Activated CD4-positive, CD25-positive, alpha-beta regulatory T cell (primary cell): Measurements from ENCODE around the gene USP3.
"Not testable (repeated sequence)": the region's sequence is repeated elsewhere in the genome, so short reads cannot be mapped to it uniquely, and the experiment has no call there.

Source experiments
- DNase-seq, 4 experiments: peaks; one replicate each; lab custom pipeline; 2025; lab: John Stamatoyannopoulos, UW

The USP3 gene

DNA sequence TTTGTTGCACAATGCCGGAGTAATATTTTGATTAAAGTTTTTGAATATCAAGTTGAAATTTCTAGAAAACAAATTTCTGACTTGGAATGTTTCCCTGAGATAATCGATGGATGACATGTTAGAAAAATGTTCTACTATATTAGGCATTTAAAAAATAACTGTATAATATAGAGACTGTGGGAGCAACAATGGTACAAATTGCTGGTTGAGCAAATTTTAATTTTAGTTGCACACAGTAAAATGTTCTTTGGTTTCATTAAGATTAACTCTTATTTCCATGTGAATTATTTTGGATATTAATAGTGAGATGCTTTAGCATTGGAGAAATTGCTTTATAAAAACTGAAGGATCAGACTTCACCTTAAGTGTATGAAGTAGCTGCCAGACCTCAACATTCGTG lies 9.3 kb downstream of the USP3 start:
- DNase-seq, result no peak

DNA sequence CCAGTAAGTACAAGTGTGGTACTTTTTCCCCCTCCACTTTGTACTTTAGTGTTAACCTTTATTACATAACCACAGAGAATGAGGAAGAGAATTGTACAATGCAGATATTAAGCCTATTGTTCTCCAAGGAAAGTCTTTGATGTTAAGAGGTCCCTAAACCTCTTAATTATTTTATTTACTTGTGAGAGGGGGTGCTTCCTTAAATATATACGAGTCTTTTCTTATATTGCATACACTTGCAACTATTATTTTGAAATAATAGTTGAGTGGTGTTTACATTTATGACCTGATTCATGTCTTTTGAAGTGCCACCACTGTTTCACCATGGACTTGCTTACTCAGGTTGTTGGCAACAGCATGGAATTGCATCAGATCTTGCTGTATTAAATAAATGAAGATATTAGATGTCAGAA lies 10.1 kb downstream of the USP3 start:
- DNase-seq, result no peak

DNA sequence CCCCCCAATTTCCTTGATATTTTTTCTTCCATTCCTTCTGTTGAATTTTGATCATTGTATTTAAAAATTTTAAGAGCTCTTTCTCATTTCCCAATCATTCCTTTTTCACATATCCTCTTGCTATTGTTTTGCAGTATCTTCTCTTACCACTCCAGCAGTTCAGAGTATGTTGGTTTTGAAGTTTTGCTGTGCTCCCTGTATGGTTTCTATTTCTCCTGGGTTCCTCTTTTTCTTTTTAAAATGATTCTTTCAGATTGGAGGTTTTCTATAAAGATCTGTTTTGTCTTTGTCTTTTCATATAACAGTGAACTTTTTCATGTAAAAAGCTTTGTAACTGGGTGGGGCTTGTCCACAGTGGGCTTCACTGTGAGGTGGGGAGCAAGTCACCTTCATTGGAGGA lies 12.8 kb downstream of the USP3 start:
- DNase-seq, result no peak

GRCh38 chr15:63517628-63518027 lies 13.2 kb downstream of the USP3 start:
- DNase-seq, result no peak

DNA sequence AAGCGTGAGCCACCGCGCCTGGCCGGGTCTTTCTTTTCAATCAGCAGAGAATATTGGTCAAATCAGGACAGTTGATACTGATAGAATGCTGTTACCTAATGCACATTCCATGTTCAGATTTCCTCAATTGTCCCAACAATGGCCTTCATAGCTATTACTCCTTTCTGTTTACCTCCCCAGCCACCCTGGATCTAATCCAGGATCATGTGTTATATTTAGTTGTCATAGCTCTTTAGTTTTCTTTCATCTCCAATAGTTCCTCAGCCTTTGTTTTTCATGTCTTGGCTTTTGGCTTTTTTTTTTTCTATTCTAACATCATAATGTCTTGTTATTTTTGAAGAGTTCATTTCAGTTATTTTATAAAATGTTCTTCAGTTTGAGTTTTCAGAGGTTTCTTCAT lies 14.6 kb downstream of the USP3 start:
- no peak for DNase-seq

GRCh38 chr15:63519548-63520178 lies 15.3 kb downstream of the USP3 start:
- DNase-seq, result no peak

DNA sequence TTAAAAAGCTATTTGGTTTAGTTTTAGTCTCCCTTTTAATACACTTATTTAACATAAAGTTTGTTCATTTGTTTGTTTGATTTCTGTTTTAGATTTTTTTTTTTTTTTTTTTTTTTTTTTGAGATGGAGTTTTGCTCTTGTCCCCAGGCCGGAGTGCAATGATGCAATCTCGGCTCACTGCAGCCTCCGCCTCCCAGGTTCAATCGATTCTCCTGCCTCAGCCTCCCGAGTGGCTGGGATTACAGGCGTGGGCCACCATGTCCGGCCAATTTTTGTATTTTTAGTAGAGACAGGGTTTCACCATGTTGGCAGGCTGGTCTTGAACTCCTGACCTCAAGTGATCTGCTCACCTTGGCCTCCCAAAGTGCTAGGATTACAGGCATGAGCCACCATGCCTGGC lies 16.1 kb downstream of the USP3 start:
- not testable (repeated sequence) for DNase-seq

GRCh38 chr15:63522225-63522578 lies 17.8 kb downstream of the USP3 start:
- no peak for DNase-seq

GRCh38 chr15:63523306-63523990 lies 19.1 kb downstream of the USP3 start:
- no peak for DNase-seq

GRCh38 chr15:63524316-63525015 lies 20.1 kb downstream of the USP3 start:
- no peak for DNase-seq

- DNase-seq, result no peak
Observed at GRCh38 chr15:63526401-63526800, 22.0 kb downstream of the USP3 start.

DNA sequence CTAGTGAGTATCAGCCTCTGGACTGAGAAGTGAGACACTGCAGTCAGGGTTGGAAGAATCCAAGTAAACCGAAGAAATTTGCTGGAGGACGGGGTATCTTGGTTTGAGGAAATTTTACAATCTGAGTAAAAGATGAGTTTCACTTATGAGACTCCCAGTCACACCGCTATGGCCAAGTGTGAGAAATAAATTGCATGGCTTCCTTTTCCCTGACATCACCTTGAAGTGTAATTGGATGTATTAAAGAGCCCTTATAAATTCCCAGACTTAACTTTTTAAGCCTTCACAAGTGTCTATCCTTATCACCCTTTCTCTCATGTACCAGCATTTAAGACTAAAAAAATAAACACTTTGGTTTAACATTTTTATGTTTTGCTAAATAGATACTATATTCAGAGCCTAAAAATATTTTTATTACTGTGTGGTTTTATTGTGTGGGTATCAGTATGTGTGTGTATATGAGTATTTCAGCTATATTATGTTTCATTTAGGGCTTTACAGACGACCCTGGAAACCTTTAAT lies 23.8 kb downstream of the USP3 start:
- no peak for DNase-seq

GRCh38 chr15:63530235-63530634 lies 25.8 kb downstream of the USP3 start:
- DNase-seq, result no peak

GRCh38 chr15:63530752-63531299 lies 26.4 kb downstream of the USP3 start:
- DNase-seq, result no peak

DNA sequence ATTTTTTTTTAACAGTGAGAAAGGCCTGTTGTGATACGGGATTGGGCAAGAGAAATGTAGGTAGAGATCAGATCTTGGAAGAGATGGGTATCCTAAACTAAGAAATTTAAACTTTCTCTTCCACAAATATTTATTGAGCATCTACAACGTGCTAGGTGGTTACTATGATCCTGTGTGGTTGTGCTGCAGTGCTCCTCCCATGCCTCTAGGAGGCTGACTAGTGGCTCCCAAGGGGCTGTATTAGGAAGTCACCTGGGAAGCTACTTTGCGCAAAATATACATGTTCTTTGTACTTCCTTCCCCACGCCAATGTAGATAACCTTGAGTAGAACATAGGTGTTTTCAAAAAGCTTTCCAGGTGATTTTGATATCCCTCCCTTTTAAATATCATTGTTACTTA lies 27.2 kb downstream of the USP3 start:
- DNase-seq, result no peak

DNA sequence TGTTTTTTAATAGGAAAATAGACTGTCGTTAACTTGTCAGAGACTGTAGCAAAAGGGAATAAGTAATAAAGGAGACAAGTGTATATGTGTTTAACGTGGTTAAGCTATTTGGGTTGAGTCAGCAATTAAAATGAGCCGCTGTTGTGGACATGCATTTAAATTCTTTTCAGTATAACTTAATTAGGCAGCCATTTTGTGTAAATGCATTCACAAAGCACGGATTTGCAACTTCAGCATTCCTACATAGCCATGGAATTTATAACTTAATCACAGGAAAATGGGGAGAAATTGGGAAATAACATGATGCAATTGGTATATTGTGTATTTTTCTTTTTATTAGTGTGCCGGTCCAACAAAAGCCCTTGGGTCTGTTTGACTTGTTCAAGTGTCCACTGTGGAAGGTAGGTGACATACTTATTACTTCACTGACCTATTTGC lies 27.9 kb downstream of the USP3 start:
- DNase-seq, result no peak

DNA sequence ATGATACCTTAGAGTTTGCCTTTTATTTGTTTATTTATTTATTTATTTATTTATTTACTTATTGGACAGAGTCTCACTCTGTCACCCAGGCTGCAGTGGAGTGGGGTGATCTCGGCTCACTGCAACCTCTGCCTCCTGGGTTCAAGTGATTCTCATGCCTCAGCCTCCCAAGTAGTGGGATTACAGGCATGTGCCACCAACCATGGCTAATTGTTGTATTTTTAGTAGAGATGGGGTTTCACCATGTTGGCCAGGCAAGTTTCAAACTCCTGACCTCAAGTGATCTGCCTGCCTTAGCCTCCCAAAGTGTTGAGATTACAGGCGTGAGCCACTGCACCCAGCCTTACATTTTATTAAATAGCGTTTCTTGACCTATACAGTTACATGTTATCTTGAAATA lies 30.5 kb downstream of the USP3 start:
- DNase-seq, result not testable (repeated sequence)

- DNase-seq, result no peak
Observed at GRCh38 chr15:63535689-63536088, 31.3 kb downstream of the USP3 start.

- no peak for DNase-seq
Observed at GRCh38 chr15:63538876-63539275, 34.5 kb downstream of the USP3 start.

DNA sequence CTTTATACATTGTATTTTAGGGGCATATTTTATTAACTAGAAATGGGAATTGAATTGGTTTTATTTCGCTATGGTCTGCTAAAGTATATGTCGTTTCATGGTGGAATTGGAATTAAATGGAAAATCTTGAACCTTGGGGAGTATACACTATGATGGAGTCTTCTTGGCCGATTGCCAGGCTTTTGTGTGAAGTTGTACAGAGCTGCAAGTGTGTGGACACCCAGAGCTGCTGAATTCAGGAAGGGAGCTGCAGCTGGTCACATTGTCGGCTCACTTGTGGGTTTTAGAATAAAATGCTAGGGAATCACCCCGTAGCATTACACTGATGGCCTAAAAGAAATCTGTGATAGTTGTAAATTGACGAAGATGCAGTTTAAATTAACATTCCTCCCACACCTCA lies 35.1 kb downstream of the USP3 start:
- no peak for DNase-seq

DNA sequence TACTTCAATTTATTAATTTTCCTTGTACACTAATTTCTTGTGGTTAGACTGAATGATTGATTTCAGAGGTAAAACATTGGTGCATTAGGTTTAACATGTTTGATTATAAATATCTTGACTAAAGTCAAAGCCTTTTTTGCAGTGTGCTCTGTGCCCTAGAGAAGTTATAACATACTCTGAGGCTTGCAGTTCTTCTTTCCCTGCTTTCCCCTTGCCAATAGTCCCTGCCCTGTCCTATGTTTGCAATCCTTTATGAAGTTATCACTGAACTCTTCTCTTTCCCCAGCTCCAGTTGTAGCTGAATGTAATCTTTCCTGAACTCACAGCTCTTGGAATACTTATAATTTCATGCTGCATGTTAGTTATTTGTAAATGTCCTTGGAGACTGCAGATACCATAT lies 35.6 kb downstream of the USP3 start:
- no peak for DNase-seq

DNA sequence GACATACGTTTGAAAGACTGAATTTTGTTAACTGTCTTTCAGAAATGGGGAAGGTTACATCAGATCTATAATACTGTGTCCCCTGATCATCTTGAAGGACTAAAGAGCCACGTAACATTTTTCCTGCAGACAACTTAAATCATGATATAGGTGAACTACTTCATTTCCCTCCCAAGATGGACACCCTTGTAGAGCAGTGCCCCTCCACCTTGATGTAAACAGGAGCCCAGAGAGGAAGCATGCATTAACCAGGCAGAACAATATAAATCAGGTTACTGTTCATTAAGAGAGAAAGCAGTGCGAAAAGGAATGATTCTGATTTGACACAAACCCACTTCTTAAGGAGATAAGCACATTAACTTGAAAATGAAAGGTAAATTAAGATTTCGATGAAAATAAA lies 36.1 kb downstream of the USP3 start:
- no peak for DNase-seq
